D341Med (cell line): ENCODE measurements around the gene HSPG2.
"Not testable (repeated sequence)": the region's sequence is repeated elsewhere in the genome, so short reads cannot be mapped to it uniquely, and the experiment has no call there.

ENCODE experiments used
- DNase-seq: peaks from one replicate; pipeline ENCODE4 v3.0.0; 2012; ENCODE audit warnings: low spot score

Gene HSPG2

DNA sequence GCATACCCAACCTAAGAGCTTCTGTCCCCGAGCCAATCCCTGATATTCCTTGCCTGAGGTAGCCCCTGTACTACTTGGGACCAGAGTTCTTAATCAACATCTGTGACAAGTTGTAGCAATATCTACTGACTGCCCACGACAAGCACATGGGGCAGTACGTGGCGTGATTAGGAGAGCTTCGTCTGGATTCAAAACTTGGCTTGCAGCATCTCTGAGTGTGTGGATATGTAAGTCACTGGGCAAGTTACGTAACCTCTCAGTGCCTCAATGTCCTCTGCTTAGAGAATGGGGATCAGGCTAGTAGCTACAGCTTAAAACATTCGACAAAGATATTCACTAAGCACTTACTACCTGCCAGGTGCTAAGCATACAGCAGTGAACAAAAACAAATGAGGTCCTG lies 5.0 kb downstream of the HSPG2 start:
- DNase-seq: no peak

GRCh38 chr1:21931171-21932093 lies 5.7 kb downstream of the HSPG2 start:
- no peak for DNase-seq

DNA sequence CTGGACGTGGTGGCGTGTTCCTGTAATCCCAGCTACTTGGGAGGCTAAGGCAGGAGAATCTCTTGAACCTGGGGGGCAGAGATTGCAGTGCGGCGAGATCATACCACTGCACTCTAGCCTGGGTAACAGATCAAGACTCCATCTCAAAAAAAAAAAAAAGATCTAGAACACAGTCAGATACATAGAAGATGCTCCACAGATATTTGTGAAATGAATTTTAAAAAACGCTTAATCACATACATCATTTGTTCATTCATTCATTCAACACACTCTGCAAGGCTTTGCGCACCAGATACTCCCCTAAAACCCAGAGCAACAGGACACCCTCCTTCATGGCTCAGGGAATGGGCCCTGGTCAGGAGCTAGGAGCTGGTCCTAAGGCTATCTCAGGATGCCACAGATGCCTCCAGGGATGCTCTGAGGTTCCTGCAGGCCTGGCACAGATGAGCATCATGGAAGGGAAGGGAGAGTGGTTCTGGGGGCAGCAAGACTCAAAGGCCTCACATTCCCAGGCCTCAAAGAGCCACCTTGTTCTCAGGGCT lies 6.4 kb downstream of the HSPG2 start:
- DNase-seq: no peak

DNA sequence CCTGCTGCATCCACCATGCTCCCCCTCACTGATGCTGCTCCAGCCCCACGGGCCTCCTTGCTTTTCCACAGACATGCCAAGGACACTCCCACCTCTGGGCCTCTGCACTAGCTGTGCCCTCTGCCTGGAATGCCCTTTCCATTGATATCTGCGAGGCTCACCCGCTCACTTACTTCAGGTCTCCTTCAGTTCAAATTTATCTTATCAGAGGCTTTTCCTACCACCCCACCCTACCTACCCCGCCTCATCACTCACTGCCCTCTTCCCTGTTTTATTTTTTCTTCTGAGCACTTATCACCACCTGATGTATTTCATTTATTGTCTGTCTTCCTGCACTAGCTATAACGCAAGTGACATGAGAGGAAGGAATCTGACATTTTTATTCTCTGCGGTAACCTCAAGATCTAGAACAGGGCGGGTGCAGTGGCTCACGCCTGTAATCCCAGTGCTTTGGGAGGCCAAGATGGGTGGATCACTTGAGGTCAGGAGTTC lies 7.0 kb downstream of the HSPG2 start:
- DNase-seq: no peak

DNA sequence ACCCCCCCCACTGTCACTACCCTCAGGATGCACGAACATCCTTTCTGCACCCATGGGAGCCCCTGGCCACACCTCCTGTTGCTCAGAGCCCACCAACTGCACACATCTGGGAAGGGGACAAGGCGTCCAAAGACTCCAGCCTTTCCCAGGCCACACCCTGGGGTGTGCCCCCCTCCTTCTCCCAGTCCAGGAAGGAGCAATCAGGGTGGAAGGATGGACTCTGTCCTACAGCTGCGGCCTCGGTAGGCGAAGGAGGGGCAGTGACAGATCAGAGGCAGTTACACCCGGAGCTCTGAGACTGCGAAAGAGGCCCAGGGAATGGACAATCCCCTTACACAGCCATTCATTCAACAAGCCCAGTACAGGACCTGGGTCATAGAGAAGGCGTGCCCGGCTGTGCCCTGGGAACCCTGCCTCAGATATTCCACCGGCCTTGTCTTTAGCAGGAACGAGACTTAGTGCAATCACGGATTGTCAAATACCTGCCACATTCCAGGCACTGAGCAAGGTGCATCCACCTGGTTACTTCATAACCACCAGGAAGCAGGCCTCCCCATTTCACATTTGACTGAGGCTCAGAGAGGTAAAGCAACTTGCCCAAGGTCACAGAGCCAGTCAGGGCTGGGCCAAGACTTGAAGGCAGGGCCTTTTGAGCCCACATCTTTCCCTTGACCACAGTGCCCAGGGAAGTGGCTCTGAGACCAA lies 9.4 kb downstream of the HSPG2 start:
- DNase-seq: no peak

DNA sequence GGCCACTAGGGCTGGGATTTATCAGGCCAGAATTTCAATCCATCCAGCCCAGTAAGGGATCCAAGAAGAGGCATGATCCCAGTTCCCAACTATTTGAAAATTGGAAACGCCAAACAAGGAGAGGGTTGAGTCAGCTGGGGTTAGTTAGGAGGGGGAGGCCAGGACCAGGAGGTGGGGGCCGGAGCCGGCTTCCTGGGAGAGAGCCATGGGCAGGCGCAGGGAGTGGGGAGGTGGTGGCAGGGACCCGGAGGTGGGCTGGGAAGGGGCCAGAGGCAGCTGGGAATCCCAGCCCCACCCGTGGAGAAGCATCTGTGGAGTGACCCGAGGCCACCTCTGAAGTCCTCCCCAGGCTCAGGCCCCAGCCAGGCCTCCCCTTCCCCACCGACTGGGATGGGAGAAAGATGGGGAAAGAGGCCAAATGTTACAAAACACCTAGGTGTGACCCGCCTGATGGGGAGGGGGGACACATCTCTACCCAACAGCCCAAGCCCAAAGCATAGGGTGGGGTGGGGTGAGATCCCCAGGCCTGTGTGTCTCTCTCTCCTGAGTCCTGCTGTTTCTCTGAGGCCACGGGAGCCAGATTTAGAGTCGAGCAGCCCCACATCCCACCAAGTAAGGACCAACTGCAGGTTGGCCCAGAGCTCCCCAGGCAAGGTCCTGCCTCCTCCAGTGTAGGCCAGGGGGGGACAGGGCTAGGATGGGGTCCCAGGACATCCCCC lies 10.1 kb downstream of the HSPG2 start:
- DNase-seq: no peak

GRCh38 chr1:21926065-21926464 lies 11.0 kb downstream of the HSPG2 start:
- no peak for DNase-seq

GRCh38 chr1:21925334-21925940 lies 11.7 kb downstream of the HSPG2 start:
- no peak for DNase-seq

GRCh38 chr1:21924503-21925005 lies 12.6 kb downstream of the HSPG2 start:
- DNase-seq: no peak

- DNase-seq: no peak
Observed at GRCh38 chr1:21922090-21923013, 14.8 kb downstream of the HSPG2 start.

DNA sequence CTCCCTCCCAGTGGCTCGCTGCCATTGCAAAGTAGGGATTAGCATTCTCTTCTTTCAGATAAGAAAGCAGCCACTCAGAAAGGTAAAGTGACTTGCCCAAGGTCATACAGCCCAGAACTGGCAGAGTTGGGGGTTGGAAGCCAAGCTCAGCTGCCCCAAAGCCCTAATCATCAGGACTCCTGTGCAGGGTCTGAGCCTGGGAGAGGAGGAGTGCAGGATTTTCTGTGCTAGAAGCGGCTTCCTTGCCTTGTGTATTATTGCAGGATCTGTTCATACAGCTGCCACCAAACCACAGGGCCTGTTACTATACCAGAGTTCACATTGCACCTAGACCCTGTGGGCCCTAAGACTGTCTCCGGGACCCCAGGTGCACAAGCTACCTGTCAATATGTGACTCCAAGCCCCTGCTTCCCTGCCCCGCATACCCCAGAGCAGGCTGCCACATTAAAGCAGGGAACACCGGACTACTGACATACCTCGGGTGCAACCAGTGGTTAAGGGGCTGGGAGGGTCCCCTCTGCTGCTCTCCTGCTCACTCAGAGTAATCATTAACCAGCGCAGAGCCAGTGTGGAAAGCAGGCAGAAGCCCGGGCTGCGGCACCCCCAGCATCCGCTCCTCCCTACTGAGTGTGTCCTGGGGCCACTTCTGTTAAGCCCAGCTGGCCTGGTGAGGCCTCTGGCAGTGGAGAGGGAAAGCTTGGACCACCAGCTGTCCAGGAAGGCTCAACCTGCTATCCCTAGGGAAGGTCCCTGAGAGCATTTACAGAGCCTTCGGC lies 15.8 kb downstream of the HSPG2 start:
- no peak for DNase-seq

- no peak for DNase-seq
Observed at GRCh38 chr1:21919520-21919919, 17.6 kb downstream of the HSPG2 start.

GRCh38 chr1:21917239-21917631 lies 19.9 kb downstream of the HSPG2 start:
- not testable (repeated sequence) for DNase-seq

DNA sequence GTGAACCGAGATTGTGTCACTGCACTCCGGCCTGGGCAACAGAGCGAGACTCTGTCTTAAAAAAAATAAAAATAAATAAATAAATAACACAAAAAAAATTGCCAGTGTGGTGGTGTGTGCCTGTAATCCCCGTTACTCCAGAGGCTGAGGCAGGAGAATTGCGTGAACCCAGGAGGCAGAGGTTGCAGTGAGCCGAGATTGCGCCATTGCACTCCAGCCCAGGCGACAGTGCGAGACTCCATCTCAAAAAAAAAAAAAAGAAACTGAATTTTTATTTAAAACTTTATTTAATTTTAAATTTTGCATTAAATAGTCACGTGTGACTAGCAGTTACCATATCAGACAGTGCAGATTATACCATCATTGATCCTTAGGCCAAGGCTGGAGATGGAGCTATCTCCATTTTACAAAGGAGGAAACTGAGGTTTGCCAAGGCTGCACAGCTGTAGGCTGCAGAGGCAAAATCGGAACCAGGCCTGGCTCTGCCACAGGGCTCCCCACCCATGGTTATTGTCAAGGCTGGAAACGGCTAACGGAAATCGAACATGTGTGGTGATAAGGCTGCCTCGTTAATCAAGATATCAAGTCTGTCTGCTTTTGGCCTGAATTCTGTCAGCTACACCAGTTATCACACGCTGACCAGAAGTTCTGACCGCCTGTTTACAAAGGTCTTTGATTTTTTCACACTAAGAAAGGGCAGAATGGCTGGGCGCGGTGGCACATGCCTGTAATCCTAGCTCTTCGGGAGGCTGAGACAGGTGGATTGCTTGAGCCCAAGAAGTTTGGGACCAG lies 20.5 kb downstream of the HSPG2 start:
- DNase-seq: no peak

DNA sequence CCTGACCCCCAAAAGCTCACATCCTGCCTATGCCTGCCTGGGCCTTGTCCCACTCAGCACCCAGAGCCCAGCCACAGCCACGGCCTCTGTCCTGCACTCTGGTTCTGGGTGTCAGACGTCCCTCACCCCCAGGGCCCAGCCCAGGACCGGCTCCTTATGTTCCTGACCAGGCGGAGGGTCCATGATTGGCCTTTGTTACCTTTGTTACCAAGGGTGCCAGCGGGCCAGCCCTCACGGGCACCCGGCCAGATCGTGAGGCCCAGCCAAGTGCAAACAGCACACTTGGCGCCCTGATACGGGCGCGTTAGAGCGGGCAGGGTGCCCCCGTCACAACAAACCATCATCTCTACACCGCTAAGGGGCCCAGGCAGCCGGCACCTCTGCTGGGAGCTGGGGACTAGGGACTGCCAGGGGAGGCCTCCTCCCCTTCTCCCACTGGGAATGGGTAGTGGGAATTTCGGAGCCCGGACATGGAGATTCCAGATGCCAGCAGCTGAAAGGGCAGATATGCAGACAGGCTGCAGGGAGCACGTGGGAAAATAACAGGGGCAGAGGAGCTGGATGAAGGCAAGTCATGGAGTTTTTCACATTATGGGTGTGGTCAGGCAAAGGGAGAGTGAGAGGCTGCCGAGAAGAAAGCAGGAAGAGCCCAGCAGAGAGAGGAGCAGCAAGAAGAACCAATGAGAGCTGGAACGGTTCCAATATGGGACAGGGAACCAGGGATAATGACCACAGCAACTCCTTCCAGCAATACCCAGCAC lies 22.1 kb downstream of the HSPG2 start:
- no peak for DNase-seq

DNA sequence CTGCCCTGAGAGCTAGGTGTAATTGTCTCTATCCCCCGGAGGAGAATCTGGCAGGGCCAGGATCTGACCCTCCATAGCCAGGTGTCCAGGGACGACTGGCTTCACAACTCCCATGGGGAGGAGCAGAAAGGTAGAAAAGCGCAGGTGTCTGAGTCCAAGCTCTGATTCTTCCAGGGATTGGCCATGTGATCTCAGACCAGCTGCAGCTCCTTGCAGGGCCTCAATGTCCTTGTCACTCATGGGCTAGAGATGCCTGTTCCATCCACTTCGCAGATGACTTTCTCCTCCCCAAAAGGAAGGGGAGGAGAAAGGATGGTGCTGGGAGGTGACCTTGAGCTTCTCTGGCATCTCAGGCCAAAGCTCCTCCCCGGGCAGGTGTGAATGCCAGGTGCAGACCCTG lies 22.7 kb downstream of the HSPG2 start:
- DNase-seq: no peak

GRCh38 chr1:21913763-21914162 lies 23.3 kb downstream of the HSPG2 start:
- DNase-seq: no peak

DNA sequence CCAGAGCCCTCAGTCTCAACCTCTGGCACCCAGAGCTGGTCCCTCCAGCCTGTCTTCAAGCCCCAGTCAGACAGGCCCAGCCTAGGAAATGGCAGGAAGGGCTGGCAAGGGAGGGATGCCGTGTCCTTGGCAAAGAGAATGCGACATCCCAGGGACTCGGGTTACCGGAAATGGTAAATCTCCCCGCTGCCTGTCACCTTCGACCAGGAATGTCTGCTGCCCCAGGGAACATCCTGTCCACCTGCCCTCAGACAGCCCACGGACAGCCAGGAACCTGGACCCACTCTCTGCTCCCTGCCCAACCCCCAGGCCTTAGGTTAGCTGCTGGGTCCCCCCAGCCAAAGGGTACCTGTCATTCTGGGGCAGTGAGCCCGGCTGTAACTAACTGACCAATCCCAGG lies 23.9 kb downstream of the HSPG2 start:
- DNase-seq: no peak
